GM18870 (cell line): ENCODE results near the gene OFD1.

Source experiments
- ATAC-seq: cut with Tn5 transposase; IDR thresholded peaks from one replicate; pipeline ENCODE4 v1.9.1; 2021; ENCODE audit warnings: moderate library complexity; ENCODE audit not compliant: unreplicated experiment

The OFD1 gene

GRCh38 chrX:13734278-13735172 is at the start of gene OFD1, which contains the start of gene TRAPPC2:
TSS of gene OFD1 (plus strand) at chrX:13734748. CDS start at chrX:13735072, 324 bp downstream.
TSS of gene TRAPPC2 (minus strand) at chrX:13734620. CDS start at chrX:13719963, 14,657 bp downstream.
- ATAC-seq, result peak; percentile 87

- ATAC-seq, result no peak
Observed at GRCh38 chrX:13685126-13685763, 49.3 kb upstream of the OFD1 start.

DNA sequence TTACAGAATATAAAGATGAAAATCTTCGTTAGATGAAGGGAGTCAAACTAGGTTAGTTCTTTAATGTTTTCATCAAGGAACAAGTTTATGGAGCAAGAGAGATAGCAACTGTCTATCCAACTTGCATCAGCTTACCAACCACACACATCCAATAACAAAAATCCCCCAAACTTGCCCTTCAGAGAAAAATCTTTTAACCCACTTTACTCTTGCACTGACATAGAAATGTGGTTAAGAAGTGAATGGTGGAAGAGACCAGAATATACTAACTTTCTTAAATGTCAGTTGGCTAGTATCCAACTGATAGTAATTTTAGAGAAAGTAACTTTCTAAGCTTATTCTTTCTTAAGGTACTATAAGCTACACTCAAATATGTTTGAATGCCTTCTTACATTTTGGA is 47.3 kb upstream of the OFD1 start:
- no peak for ATAC-seq

DNA sequence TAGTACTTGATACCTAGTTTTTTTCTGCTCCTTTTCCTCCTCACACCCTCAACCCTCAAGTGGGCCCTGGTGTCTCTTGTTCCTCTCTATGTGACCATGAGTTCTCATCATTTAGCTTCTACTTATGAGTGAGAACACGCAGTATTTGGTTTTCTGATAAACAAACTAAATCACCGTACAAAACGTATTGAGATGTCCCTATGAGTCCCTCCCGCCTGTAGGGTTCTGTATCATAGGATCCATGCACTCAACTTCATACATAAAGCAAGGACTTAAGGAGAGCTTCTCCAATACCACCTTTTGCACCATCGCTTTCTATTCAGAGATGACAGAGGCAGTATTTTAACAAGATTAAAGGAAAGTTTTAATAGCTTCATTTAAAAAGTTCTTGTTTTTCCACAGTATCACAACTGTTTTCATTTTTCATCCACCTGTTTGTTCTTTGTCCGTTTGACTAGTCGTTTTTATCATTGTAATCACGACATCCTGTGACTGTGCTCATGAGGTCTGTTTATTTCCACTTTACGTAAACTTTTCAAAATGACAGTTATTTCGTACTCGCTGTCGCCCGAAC is 46.1 kb upstream of the OFD1 start:
- no peak for ATAC-seq

DNA sequence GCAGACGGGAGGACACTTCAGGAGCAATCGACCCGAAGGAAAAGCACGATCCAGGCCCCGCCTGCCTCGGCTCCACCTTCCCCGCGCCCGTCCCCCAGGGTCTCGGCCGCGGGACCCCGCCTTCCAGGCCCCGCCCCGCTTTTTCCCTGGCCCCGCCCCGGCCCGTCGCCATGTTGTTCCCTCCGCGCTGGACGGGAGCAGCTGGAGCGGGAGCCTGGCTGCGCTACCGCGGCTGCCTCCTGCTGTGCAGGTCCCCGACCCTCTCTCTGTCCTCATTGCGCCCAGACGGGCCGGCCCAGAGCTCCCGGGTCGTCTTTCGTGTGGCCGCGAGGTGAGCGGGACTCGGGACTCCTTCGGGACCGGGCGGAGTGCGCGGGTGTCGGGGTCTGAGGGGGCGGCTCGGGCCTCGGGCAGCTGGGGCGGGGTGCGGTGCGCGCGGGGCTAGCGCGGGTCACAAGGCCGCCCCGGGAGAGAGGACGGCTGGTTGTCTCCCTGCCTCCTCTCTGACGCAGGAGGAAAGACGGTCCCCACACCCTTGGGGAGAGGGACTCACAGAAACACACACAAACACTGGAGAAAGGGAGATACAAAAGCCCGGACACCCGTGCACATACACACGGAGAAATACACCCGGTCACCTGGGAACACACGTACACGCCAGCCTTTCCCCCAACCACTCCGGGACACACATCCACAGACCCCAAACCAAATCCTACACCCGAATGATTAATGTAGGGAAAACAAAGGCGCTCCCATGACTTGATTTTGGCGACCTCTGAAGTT is 45.4 kb upstream of the OFD1 start, which contains the start of gene RAB9A:
RAB9A (plus strand) TSS at position 171 of the 783 bp plus-strand sequence. CDS start 19,619 bp downstream, outside the sequence.
- ATAC-seq, result peak; percentile 33

- ATAC-seq, result no peak
Observed at GRCh38 chrX:13689741-13690211, 44.8 kb upstream of the OFD1 start.

- ATAC-seq, result no peak
Observed at GRCh38 chrX:13690836-13691235, 43.7 kb upstream of the OFD1 start.

DNA sequence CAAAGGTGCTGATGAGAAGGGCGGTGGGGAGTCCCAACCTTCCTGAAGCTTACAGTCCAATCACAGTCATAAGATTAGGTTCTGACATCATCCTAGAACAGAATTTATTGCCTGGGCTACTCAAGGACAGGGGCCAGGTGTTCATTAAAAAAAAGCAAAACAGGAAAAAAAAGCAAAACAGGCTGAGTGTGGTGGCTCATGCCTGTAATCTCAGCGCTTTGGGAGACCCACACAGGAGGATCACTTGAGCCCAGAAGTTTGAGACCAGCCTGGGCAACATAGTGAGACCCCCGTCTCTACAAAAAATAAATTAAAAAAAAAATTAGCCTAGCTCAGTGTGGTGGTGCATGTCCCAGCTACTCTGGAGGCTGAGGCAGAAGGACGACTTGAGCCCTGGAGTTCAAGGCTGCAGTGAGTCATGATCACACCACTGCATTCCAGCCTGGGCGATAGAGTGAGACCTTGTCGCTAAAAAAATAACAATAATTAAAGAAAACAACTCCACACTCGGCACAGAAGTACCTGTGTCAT is 42.6 kb upstream of the OFD1 start:
- ATAC-seq, result no peak

GRCh38 chrX:13692771-13693231 is 41.7 kb upstream of the OFD1 start:
- no peak for ATAC-seq

GRCh38 chrX:13693341-13693961 is 41.1 kb upstream of the OFD1 start:
- ATAC-seq, result no peak

- no peak for ATAC-seq
Observed at GRCh38 chrX:13694359-13694758, 40.2 kb upstream of the OFD1 start.

- no peak for ATAC-seq
Observed at GRCh38 chrX:13694983-13695382, 39.6 kb upstream of the OFD1 start.

DNA sequence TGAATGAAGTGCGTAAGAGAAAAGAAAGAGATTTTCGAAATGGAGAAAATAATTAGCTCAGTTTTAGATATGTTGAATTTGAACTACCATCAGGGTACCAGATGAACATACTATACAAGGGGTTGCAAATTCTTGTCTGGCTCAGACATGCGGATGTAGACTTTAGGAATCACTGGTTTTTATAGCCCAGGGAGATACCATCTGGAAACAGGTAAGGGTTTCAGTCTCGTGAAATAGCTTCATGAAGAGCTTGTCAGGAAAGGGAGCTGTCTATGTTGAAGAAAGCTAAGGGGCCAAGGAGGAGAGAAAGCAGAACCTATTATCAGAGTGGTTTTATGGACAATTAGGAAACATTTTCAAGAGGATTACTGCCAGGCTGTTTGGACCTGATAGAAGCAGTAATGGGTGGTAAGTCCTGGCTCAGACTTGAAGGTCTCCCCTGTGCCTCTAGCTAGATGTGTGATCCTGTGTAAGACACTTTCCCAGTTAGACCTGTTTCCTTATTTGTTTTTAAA is 38.9 kb upstream of the OFD1 start:
- ATAC-seq, result no peak

- ATAC-seq, result peak; percentile 57
Observed at GRCh38 chrX:13697455-13697854, 37.1 kb upstream of the OFD1 start.

GRCh38 chrX:13697976-13698375 is 36.6 kb upstream of the OFD1 start:
- ATAC-seq, result no peak

GRCh38 chrX:13698432-13698831 is 36.1 kb upstream of the OFD1 start:
- ATAC-seq, result no peak

- no peak for ATAC-seq
Observed at GRCh38 chrX:13699183-13699826, 35.2 kb upstream of the OFD1 start.

DNA sequence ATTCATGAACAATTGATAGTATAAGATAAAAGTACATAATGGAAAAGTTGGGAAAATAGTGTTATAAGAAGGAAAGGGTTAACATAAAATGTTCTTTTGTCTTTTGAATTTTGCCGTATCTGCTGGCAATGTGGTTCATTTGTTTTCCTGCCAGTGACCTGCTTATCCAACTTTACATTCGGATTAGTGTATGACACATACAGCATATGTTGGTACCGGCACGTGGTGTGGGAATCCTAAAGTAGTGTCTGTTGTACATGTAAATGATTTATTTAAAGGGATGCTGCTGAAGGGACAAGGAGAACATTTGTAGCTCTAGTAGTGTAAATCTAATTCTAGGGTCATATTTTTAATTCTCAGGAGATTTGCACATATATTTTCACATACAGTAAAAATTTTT is 34.2 kb upstream of the OFD1 start:
- no peak for ATAC-seq

DNA sequence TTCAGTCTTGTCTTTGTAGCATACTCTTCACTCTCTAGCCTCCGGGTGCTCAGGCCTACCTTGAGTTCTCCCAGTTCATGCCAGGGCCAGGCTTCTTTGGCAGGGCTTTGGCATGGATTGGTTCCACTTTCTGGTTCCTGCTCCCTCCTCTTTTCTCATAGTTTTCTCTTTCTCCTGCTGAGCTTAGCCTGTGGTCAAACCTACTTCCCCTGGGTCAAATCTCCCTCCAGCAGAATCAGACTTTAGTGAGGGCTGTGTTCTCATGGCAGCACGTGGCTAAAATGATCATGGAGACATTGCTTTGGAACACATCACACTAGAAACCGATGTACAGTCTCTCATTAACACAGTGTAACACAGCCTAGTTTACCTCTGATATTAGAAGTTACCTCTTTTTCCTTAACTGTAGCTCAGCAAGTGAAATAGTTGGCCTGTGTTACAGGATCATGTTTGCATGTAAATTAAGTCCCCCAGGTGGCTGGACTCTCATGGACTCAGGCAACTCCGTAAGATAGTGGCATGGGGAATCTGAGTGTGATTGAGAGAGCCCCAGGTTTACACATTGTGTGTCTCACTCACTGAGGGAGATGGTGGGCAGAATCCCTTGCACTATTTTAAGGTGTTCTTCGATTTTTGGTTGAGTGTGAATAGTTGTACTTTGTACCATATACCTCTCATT is 32.3 kb upstream of the OFD1 start:
- no peak for ATAC-seq
